PC-3 (cell line): ENCODE results near the gene TRAM1L1.

Source experiments
- EZH2 ChIP-seq: fragments of 300-600 bp; sonication (generic); IDR thresholded peaks from one replicate; pipeline ENCODE4 v1.6.1; 2017; ENCODE audit warnings: antibody characterized with exemption, mild to moderate bottlenecking, low read length; ENCODE audit not compliant: unreplicated experiment
- EZH2phosphoT487 ChIP-seq: fragments of 300-600 bp; sonication (generic); IDR thresholded peaks from 2 replicates; pipeline ENCODE4 v1.6.1; 2018; ENCODE audit warnings: mild to moderate bottlenecking, antibody characterized with exemption, low read length, borderline replicate concordance
- TF ChIP-seq, protein P1 (sequence below): fragments of 300-600 bp; sonication (generic); conservative IDR thresholded peaks from 2 replicates; pipeline ENCODE4 v1.5.1; 2017; ENCODE audit warnings: antibody characterized with exemption, low read depth, mild to moderate bottlenecking, low read length

DNA sequence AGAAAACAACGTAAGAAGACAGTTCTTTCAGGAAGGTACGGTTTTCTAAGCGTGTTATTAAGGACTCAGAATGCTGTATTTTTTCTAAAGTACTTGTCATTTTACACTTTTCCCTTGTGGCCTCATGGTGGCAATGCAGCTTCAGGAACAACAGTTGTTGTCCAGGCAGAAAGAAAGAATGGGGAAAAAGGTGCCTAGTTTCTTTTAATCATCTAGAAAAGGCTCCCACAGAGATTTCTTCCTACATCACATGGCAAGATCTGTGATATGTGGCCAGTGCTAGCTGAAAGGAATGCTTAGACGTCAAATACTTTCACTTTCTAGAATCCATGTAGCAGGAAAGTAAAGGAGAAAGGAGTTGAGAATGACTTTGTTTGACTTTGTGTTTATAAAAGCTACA lies 49.0 kb upstream of the TRAM1L1 start:
- TF ChIP-seq, protein P1, sequence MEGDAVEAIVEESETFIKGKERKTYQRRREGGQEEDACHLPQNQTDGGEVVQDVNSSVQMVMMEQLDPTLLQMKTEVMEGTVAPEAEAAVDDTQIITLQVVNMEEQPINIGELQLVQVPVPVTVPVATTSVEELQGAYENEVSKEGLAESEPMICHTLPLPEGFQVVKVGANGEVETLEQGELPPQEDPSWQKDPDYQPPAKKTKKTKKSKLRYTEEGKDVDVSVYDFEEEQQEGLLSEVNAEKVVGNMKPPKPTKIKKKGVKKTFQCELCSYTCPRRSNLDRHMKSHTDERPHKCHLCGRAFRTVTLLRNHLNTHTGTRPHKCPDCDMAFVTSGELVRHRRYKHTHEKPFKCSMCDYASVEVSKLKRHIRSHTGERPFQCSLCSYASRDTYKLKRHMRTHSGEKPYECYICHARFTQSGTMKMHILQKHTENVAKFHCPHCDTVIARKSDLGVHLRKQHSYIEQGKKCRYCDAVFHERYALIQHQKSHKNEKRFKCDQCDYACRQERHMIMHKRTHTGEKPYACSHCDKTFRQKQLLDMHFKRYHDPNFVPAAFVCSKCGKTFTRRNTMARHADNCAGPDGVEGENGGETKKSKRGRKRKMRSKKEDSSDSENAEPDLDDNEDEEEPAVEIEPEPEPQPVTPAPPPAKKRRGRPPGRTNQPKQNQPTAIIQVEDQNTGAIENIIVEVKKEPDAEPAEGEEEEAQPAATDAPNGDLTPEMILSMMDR, result peak; percentile 79
- TF ChIP-seq EZH2 (no peak), EZH2phosphoT487 (no peak)
